SU-DHL-6 (cell line): ENCODE measurements around the gene OR51E2.

Experiments used
- H2AFZ ChIP-seq: fragments of 200-600 bp; sonication (generic); 2 replicates; pipeline ENCODE4 v1.6.1; 2014; ENCODE audit warnings: low read depth, mild to moderate bottlenecking, moderate library complexity, mixed read lengths, antibody characterized with exemption, low read length; ENCODE audit not compliant: severe bottlenecking
- H3F3A ChIP-seq: fragments of 200-600 bp; shearing (Covaris generic); 2 replicates; pipeline ENCODE4 v1.6.0; 2016; ENCODE audit warnings: antibody characterized with exemption, mild to moderate bottlenecking; ENCODE audit not compliant: insufficient read depth
- H3K27ac ChIP-seq: fragments of 200-600 bp; sonication (generic); 2 replicates; pipeline ENCODE4 v1.5.1; 2016; ENCODE audit warnings: low read depth, mild to moderate bottlenecking, low read length, moderate library complexity, mixed read lengths
- H3K27me3 ChIP-seq: fragments of 200-600 bp; sonication (generic), shearing (Covaris generic); 2 replicates; pipeline ENCODE4 v1.6.0; 2014; ENCODE audit warnings: mild to moderate bottlenecking, low read length
- H3K36me3 ChIP-seq: fragments of 200-600 bp; sonication (generic); 2 replicates; pipeline ENCODE4 v1.6.1; 2014; ENCODE audit warnings: mild to moderate bottlenecking, low read length, mixed read lengths
- H3K4me2 ChIP-seq: fragments of 300-600, 200-600 bp; shearing (Covaris generic), sonication (generic); 2 replicates; pipeline ENCODE4 v1.6.0; 2014; ENCODE audit warnings: low read length, low read depth, mild to moderate bottlenecking; ENCODE audit not compliant: poor library complexity, severe bottlenecking
- H3K4me3 ChIP-seq: fragments of 200-600 bp; sonication (generic); 2 replicates; pipeline ENCODE4 v1.5.1; 2014; ENCODE audit warnings: antibody characterized with exemption, low read length, mild to moderate bottlenecking, mixed read lengths; ENCODE audit not compliant: insufficient read depth, poor library complexity, severe bottlenecking
- H3K79me2 ChIP-seq: fragments of 200-600 bp; sonication (generic); 2 replicates; pipeline ENCODE4 v1.6.1; 2014; ENCODE audit warnings: mild to moderate bottlenecking, low read length, moderate library complexity; ENCODE audit not compliant: insufficient read depth
- H3K9ac ChIP-seq: fragments of 200-600 bp; sonication (generic); 2 replicates; pipeline ENCODE4 v1.7.0; 2014; ENCODE audit warnings: mild to moderate bottlenecking, low read length
- H3K9me2 ChIP-seq: fragments of 200-600 bp; sonication (generic); replicated peaks from 2 replicates; pipeline ENCODE4 v1.6.1; 2014; ENCODE audit warnings: low read length; ENCODE audit not compliant: insufficient read depth
- H3K9me3 ChIP-seq: fragments of 200-600 bp; sonication (generic); 2 replicates; pipeline ENCODE4 v1.6.1; 2014; ENCODE audit warnings: low read length, mixed read lengths; ENCODE audit not compliant: insufficient read depth
- H4K20me1 ChIP-seq: fragments of 200-600 bp; sonication (generic); 2 replicates; pipeline ENCODE4 v1.6.1; 2014; ENCODE audit warnings: low read depth, mild to moderate bottlenecking, antibody characterized with exemption, low read length, moderate library complexity, mixed read lengths
- CTCF ChIP-seq: fragments of 200-600 bp; sonication (generic); IDR thresholded peaks from one replicate; pipeline ENCODE4 v1.5.1; 2017; ENCODE audit warnings: antibody characterized with exemption, mild to moderate bottlenecking, low read length, moderate library complexity; ENCODE audit not compliant: insufficient read depth, poor library complexity, severe bottlenecking
- EZH2phosphoT487 ChIP-seq: fragments of 200-600 bp; sonication (generic), shearing (Covaris generic); conservative IDR thresholded peaks from 2 replicates; pipeline ENCODE4 v1.6.1; 2018; ENCODE audit warnings: mild to moderate bottlenecking, antibody characterized with exemption, low read length, moderate library complexity, mixed read lengths

OR51E2 gene

GRCh38 chr11:4639931-4640330 is 57.7 kb downstream of the OR51E2 start:
- TF ChIP-seq CTCF = no peak
- H3K9ac ChIP-seq = no peak overlapping the region
- H3K36me3 ChIP-seq = no peaks in the 10 kb centered on the region
- H3K4me3 ChIP-seq = no peak overlapping the region
- H3K9me3 ChIP-seq = no peaks in the 10 kb centered on the region
- no peaks in the 10 kb centered on the region for H3K9me2 ChIP-seq
- H3K79me2 ChIP-seq = no peaks in the 10 kb centered on the region
- no peaks in the 10 kb centered on the region for H3K27me3 ChIP-seq
- H2AFZ ChIP-seq = no peak overlapping the region
- no peak overlapping the region for H3K27ac ChIP-seq
- H3F3A ChIP-seq = no peaks in the 10 kb centered on the region
- no peak overlapping the region for H3K4me2 ChIP-seq
- no peaks in the 10 kb centered on the region for H4K20me1 ChIP-seq

- no peaks in the 10 kb centered on the region for H3K9me2 ChIP-seq
- no peaks in the 10 kb centered on the region for H3K79me2 ChIP-seq
- H3F3A ChIP-seq = no peaks in the 10 kb centered on the region
- no peak overlapping the region for H3K4me3 ChIP-seq
- H3K4me2 ChIP-seq = no peak overlapping the region
- H2AFZ ChIP-seq = no peak overlapping the region
- no peaks in the 10 kb centered on the region for H3K9me3 ChIP-seq
- no peaks in the 10 kb centered on the region for H4K20me1 ChIP-seq
- TF ChIP-seq CTCF (no peak), EZH2phosphoT487 (no peak)
- no peak overlapping the region for H3K9ac ChIP-seq
- H3K27me3 ChIP-seq = no peaks in the 10 kb centered on the region
- H3K27ac ChIP-seq = no peak overlapping the region
- no peaks in the 10 kb centered on the region for H3K36me3 ChIP-seq
These were observed 60.0 kb downstream of the OR51E2 start for GRCh38 chr11:4637662-4638047.

GRCh38 chr11:4636962-4637661 is 60.5 kb downstream of the OR51E2 start, which contains the start of gene OR51D1:
Gene OR51D1, plus strand, starts transcription at chr11:4637477. Its CDS starts 2,314 bp downstream, at chr11:4639791.
- no peak within 1 kb of the TSS for H3K9ac ChIP-seq
- no peak within 1 kb of the TSS for H2AFZ ChIP-seq
- TF ChIP-seq EZH2phosphoT487 (no peak), CTCF (peak; percentile 87)

More at GRCh38 chr11:4636962-4637661, 60.5 kb downstream of the OR51E2 start, which contains the start of gene OR51D1:
- H3K36me3 ChIP-seq = no peaks in the 10 kb centered on the region
- H3K9me3 ChIP-seq = no peaks in the 10 kb centered on the region
- no peaks in the 10 kb centered on the region for H3K79me2 ChIP-seq
- no peak within 1 kb of the TSS for H3K4me3 ChIP-seq
- H3K9me2 ChIP-seq = no peaks in the 10 kb centered on the region
- H3F3A ChIP-seq = no peaks in the 10 kb centered on the region
- no peaks in the 10 kb centered on the region for H4K20me1 ChIP-seq
- no peaks in the 10 kb centered on the region for H3K27me3 ChIP-seq
- no peak within 1 kb of the TSS for H3K4me2 ChIP-seq
- H3K27ac ChIP-seq = no peak within 1 kb of the TSS
